Measurements from ENCODE around the gene TAS2R40. TPM values are rescaled to one million over a fixed set of nuclear protein-coding genes. Genes with fewer than 3 reads are reported as not detected.

The TAS2R40 gene
- total RNA-seq, 4 donors from 2014 or later, result not detected

DNA sequence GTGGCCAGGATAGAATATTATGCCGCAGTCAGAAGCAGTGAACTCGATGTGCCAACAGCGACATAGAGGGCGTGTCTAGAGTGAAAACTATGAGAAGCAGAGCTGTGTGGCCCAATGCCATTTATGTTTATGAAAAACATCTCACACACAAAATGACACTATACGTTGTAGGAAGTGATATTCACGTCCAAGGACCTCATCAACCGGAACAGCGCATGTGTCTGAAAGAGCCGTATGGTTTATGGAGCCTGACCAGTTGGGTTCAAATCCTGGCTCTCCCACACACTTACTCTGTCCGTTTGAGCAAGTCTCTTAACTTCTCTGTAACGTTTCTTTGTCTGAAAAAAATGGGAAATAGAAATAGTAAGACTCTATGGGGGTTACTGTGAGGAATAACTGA, 20.5 kb downstream of the TAS2R40 start:
- Histone ChIP-seq H3K27ac (no peak overlapping the region), H3K4me3 (no peak overlapping the region), H3K27me3 (no peaks in the 10 kb centered on the region), H3K9me3 (peaks cover 0 to 6% (median 0%) of the 10 kb centered on the region in 4 donors), H3K36me3 (no peaks in the 10 kb centered on the region), H3K4me1 (peaks cover 0 to 24% (median 7%) of the 10 kb centered on the region in 4 donors)
- TF ChIP-seq POLR2A (IDR thresholded peaks at IDR 0.05) (no peak), EP300 (IDR thresholded peaks at IDR 0.05) (no peak)
- TF ChIP-seq, protein P1, sequence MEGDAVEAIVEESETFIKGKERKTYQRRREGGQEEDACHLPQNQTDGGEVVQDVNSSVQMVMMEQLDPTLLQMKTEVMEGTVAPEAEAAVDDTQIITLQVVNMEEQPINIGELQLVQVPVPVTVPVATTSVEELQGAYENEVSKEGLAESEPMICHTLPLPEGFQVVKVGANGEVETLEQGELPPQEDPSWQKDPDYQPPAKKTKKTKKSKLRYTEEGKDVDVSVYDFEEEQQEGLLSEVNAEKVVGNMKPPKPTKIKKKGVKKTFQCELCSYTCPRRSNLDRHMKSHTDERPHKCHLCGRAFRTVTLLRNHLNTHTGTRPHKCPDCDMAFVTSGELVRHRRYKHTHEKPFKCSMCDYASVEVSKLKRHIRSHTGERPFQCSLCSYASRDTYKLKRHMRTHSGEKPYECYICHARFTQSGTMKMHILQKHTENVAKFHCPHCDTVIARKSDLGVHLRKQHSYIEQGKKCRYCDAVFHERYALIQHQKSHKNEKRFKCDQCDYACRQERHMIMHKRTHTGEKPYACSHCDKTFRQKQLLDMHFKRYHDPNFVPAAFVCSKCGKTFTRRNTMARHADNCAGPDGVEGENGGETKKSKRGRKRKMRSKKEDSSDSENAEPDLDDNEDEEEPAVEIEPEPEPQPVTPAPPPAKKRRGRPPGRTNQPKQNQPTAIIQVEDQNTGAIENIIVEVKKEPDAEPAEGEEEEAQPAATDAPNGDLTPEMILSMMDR (IDR thresholded peaks at IDR 0.05), result no peak
- DNase-seq (ENCODE audit: low spot score in 2 of 2), result no peak
- 84 to 86% methylated on average over 11 of the region's 11 CpGs for WGBS, 2 donors

GRCh38 chr7:143243111-143243510, 21.3 kb downstream of the TAS2R40 start:
- WGBS, 2 donors, result 59 to 63% methylated on average over 7 of the region's 7 CpGs
- no peaks in the 10 kb centered on the region for H3K27me3 ChIP-seq
- peaks cover 0 to 24% (median 7%) of the 10 kb centered on the region in 4 donors for H3K4me1 ChIP-seq
- no peaks in the 10 kb centered on the region for H3K36me3 ChIP-seq
- no peaks in the 10 kb centered on the region for H3K9me3 ChIP-seq
- H3K4me3 ChIP-seq, result no peak overlapping the region
- TF ChIP-seq POLR2A (IDR thresholded peaks at IDR 0.05) (no peak), EP300 (IDR thresholded peaks at IDR 0.05) (no peak)
- TF ChIP-seq, protein P1 (IDR thresholded peaks at IDR 0.05), result no peak
- no peak for DNase-seq (ENCODE audit: low spot score in 2 of 2)
- no peak overlapping the region for H3K27ac ChIP-seq

GRCh38 chr7:143243614-143244013, 21.8 kb downstream of the TAS2R40 start:
- DNase-seq (ENCODE audit: low spot score in 2 of 2), result no peak
- no peaks in the 10 kb centered on the region for H3K36me3 ChIP-seq
- H3K4me1 ChIP-seq, result peaks cover 0 to 24% (median 7%) of the 10 kb centered on the region in 4 donors
- no peak for TF ChIP-seq EP300 (IDR thresholded peaks at IDR 0.05)
- TF ChIP-seq, protein P1 (IDR thresholded peaks at IDR 0.05), result no peak
- 40 to 49% methylated on average over 3 of the region's 3 CpGs for WGBS, 2 donors
- H3K9me3 ChIP-seq, result no peaks in the 10 kb centered on the region
- H3K27ac ChIP-seq, result no peak overlapping the region
- no peaks in the 10 kb centered on the region for H3K27me3 ChIP-seq
- no peak overlapping the region for H3K4me3 ChIP-seq

- TF ChIP-seq POLR2A (IDR thresholded peaks at IDR 0.05), result no peak
- no peak for TF ChIP-seq EP300 (IDR thresholded peaks at IDR 0.05)
- TF ChIP-seq, protein P1 (IDR thresholded peaks at IDR 0.05), result no peak
- DNase-seq (ENCODE audit: low spot score in 2 of 2), result no peak
- H3K4me3 ChIP-seq, result no peak overlapping the region
- H3K9me3 ChIP-seq, result no peaks in the 10 kb centered on the region
- WGBS, 2 donors, result 53 to 66% methylated on average over 1 of the region's 1 CpG
- no peak overlapping the region for H3K27ac ChIP-seq
- no peaks in the 10 kb centered on the region for H3K36me3 ChIP-seq
- peaks cover 0 to 24% (median 7%) of the 10 kb centered on the region in 4 donors for H3K4me1 ChIP-seq
- H3K27me3 ChIP-seq, result no peaks in the 10 kb centered on the region
Observed at GRCh38 chr7:143244321-143244720, 22.5 kb downstream of the TAS2R40 start.

DNA sequence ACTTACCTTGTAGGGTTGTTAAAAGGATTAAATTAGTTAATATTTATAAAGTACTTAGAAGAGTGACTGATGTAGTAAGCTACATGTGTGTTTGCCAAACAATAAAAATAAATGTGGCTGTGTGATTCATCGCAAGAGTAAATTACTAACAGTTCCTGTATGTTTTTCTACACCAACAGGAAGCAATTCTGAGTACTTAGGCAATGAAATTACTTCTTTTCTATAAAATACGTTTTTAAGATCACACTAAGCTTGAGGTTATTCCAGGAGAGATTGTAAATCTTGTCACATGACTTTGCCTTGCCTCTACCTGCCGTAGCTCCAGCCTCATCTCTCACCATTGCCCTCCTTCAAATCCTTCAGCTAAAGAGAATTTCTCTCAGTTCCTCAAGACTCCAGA, 23.3 kb downstream of the TAS2R40 start:
- no peaks in the 10 kb centered on the region for H3K9me3 ChIP-seq
- peak overlapping the region in 1 of 4 donors; percentile 12 for H3K27ac ChIP-seq
- 63 to 65% methylated on average over 3 of the region's 3 CpGs for WGBS, 2 donors
- no peaks in the 10 kb centered on the region for H3K36me3 ChIP-seq
- H3K4me3 ChIP-seq, result no peak overlapping the region
- no peaks in the 10 kb centered on the region for H3K27me3 ChIP-seq
- peaks cover 0 to 24% (median 7%) of the 10 kb centered on the region in 4 donors for H3K4me1 ChIP-seq
- TF ChIP-seq, protein P1 (IDR thresholded peaks at IDR 0.05), result no peak
- TF ChIP-seq EP300 (IDR thresholded peaks at IDR 0.05) (no peak), POLR2A (IDR thresholded peaks at IDR 0.05) (no peak)
- no peak for DNase-seq (ENCODE audit: low spot score in 2 of 2)

Data from tibial nerve (tissue), 4 donors.